Activated T-cell treated with anti-CD3 and anti-CD28 coated beads for 4 hours (primary cell): ENCODE data around the gene EIF4B.
"Not testable (repeated sequence)": the region's sequence is repeated elsewhere in the genome, so short reads cannot be mapped to it uniquely, and the experiment has no call there.

Experiments
- DNase-seq: peaks from one replicate; pipeline ENCODE4 v3.0.0-alpha.2; 2020

The EIF4B gene, protein sequence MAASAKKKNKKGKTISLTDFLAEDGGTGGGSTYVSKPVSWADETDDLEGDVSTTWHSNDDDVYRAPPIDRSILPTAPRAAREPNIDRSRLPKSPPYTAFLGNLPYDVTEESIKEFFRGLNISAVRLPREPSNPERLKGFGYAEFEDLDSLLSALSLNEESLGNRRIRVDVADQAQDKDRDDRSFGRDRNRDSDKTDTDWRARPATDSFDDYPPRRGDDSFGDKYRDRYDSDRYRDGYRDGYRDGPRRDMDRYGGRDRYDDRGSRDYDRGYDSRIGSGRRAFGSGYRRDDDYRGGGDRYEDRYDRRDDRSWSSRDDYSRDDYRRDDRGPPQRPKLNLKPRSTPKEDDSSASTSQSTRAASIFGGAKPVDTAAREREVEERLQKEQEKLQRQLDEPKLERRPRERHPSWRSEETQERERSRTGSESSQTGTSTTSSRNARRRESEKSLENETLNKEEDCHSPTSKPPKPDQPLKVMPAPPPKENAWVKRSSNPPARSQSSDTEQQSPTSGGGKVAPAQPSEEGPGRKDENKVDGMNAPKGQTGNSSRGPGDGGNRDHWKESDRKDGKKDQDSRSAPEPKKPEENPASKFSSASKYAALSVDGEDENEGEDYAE

DNA sequence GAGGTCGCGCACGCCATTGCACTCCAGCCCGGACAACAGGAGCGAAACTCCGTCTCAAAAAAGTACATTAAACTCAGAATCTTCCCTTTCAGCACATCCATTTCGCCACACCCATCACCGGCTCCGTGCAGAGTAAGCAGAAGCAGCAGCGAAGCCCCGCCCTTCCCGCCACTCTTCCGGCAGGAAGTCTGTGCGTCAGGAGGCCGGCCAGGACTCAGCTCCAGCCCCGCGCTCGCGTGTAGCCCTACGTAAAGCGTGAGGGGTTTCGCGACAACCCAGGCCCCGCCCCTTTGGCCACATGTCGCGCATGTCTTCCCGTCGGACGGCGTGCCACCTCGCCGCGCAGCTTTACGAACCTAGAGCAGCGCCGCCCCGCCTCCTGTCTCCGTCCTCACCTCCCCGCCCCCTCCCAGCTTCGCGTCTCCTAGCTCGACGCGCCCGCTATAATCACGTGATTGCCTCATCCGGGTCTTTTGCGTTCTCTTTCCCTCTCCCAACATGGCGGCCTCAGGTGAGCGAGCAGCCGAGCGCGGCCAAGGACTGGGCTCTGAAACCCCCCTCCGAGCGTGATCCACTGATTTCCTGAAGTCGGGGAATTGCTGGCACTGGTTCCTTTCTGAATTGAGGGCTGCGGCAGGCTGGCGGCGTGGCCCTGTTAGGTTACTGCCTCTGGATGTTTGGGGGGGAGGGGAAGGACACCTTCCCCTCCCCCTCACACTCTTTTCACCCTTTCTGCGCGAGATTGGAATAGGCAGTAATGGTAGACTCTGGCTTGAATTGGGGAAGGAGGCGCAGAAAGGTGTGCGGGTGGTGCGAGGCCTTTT lies at the start of gene EIF4B:
Gene EIF4B, plus strand, starts transcription at position 471 of the 824 bp plus-strand sequence. Its CDS starts 28 bp downstream, at position 499.
- DNase-seq = peak; percentile 100

DNA sequence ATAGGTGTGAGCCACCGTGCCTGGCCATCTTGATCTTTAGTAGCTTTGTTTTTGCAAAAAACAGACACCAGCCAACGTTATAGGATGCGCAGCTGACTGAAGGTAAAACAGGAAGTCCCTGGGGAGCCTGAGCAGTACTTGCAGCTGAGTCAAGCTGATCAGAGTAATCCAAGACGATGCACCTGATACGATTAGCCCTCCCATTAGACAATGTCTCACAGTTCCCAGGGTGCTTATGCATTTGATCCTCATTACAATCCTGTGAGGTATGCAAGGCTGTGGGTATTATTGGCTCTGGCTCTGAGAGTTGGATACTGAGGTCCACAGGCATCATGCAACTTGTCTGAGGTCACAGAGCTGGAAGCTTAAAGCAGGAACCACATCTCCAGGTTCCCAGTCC lies 49.3 kb upstream of the EIF4B start:
- DNase-seq = no peak

DNA sequence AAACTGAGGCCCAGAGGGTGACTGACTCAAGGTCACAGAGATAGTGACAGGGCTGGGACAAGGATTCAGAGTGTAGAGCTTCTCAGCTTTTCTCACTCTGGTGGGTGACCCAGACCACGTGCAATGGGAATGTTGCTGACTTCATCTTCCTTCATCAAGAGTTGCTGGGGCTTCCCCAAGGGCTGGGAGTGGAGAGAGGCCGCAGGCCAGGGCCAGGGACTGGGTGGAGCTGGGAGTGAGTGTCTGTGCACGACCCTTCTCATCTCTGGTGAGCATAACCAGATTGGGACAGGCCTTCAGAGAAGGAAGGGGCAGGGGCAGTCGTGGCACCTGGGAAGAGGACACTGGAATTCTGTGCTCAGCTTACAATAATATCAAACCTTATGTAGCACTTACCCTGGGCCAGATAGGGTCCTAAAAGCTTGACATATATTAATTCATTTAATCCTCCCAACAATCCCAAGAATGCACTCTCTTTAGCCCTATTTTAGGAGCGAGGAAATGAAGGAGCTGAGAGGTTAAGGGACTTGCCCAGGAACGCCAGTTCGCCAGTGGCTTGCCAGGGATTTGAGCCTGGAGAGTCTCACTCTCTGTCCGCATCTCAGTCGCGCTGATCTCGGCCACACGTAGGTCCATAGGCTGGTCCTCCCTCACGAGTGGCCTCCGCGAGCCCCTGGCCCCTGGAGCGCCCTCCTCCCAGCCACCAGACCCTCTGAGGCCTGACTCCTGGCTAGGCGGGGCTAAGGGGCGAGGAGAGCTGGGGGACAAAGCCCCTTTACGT lies 41.5 kb upstream of the EIF4B start:
- no peak for DNase-seq

DNA sequence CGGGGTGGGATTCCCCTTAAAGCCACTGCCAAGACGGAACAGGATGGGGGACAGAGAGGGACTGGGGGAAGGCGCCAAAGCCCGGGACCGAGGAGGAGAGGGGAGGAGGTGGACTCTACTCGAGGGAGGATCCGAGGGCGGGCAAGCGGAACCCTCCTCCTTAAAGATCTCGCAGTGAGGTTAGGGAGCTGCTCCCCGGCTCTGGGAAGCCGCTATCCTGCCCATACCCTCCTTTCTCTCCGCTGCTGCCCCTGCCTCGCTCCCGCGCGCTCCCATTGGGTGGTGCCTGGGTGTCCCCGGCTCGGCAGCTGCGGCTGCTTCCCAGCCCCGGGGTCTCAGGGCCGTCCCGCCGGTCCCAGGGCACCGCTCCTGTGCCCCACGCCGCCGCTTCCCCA lies 40.9 kb upstream of the EIF4B start:
- DNase-seq = no peak

DNA sequence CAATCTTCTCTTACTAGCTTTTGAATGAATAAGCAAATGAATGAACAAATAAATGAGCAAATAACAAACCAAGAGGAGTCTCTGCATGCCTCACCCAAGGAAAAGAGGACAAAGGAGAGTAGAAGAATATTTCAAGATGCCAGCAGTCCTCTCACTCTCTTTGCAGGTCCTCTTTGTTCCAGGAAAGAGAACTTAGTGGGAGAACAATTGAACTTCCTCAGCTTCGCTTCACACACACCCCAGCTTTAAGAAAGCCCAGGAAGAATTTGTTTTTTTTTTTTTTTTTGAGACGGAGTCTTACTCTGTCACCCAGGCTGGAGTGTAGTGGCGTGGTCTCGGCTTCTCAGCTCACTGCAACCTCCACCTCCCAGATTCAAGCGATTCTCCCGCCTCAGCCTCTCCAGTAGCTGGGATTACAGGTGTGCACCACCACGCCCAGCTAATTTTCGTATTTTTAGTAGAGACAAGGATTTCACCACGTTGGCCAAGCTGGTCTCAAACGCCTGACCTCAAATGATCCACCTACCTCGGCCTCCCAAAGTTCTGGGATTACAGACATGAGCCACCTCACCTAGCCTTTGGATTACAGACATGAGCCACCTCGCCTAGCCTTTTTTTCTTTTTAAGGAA lies 37.0 kb upstream of the EIF4B start:
- no peak for DNase-seq

DNA sequence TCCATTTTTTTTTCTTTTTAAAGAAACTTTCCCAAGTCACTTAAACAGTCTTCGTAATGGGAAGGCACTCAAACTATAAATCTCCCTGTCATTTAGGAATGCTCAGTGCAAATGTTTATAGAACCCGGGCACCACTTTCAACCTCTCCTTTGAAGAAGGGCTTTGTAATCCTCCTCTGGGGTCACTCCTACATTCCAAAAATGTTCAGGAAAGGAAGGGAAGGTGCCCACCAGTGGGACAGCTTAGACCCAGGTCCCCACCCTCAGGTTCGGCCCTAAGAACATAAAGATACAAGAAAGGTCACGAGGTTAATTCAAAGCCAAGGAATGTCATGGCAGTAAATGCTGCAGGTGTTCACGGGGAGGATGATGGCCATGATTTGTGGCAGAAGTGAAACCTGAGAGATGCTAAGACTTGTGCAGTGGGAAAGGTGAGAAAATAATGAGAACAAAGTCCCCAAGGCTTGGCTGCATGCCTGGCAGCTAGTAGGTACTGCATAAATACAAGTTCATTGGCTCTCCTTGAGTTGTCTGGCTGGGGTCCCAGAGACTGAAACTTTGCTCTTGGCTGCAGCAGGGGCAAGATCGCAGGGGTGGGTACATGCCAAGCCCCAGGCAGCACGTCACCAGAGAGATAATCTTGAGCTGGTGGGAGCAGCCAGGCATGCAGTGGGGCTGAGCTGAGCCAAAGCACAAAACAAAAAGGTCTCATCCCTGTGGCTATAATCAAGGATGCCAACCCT lies 36.3 kb upstream of the EIF4B start:
- DNase-seq = no peak

DNA sequence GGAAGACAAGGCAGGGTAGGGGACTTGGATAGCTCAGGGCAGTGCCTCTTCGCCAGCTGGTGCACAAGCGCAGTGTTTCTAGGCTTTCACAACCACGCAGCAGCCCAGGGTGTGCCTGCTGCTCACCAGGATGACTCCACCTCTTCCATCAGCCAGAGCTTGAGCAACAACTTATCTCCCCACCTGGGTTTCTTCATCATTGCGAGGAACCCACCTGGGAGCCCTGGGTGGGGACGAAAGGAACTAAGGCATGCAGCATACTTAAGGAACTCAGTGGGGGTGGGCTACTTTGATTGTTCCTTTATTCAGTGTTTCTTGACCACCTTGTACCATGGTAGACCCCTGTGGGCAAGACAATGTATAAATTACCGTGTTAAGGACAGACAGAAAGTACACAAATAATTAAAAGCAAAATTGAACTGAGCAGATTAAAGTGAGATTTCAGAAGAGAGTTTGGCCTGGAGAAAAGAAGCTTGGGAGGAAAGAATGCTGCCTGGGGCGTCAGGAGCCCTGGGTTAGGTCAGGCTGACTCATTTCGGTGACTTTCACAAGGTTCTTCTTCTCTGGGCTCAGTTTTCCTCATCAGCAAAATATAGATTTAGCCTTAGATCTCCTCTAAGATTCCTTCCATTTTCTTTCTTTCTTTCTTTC lies 34.5 kb upstream of the EIF4B start:
- no peak for DNase-seq

DNA sequence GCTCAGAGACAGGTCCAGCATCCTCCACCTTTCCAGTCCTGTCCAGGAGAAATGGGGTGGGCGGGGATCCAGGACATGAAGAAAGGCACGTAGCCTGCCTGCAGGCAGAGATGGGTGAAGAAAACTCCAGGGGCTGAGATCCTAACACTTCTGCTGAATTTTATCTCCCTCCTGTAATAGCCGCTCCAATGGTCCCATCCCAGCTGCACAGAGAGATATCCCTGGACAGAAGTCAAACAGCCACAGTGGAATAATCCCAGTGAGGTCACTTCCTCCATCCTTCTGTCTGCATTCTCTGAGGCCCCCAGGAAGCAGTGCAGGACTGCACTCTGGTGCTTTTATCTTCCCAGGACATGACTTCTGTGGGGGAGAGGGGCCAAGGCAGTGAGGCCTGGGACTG lies 31.1 kb upstream of the EIF4B start:
- DNase-seq = no peak

DNA sequence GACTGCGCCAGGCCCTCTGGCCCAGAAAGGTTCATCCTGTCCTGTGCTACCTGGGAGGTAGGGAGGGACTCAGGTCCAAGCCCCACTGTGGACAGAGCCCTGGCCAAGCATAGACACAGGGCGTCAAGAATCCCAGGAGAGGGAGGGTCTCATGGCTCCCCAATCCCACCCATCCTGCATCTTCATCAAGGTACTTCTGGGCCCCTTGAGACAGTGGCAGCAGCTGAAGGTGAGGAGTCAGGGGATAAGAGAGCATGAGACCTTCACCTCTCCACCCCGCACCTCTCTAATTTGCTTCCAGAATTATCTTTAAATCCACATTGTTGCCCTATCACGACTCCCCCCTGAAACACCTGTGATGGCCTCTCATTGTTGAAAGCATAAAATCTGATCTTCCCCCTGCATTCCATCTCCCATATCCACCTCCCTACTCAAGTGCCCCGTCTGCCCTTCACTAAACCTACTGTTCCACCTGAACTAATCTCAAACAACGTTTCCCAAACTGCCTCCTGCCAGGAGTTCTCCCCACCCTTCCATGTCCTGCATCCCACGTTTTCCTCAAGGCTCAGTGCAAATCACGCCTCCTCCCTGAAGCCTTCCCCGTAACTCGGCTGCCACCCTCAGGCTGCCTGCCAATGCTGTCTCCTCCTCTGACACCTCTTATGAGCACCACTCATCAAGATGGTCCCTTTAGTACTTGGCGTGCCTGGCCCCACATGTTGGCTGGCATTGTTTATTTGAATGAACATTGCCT lies 30.3 kb upstream of the EIF4B start:
- no peak for DNase-seq

DNA sequence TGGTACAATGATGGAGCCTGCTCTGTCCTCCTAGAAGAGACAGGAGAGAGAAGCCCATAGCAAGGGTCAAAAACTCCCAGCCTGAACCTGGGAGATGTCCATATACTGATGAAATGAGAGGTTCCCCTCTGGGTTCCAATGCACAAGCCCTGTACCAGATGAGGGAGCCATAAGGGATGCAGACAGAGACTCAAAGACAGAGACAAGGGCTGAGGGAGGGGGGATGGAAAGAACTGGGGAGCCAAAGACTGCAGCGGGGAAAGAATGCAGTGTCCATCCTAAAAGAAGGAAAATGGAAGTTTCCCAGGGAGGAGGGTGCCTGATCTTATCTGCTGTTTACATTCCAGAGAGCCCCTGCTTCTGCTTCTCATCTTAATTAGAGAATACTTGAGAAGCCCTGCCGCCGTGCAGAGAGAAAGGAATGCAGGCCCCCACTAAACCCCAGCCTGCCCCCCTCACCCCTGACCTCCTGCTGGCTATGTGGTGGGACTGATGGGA lies 29.6 kb upstream of the EIF4B start:
- no peak for DNase-seq

DNA sequence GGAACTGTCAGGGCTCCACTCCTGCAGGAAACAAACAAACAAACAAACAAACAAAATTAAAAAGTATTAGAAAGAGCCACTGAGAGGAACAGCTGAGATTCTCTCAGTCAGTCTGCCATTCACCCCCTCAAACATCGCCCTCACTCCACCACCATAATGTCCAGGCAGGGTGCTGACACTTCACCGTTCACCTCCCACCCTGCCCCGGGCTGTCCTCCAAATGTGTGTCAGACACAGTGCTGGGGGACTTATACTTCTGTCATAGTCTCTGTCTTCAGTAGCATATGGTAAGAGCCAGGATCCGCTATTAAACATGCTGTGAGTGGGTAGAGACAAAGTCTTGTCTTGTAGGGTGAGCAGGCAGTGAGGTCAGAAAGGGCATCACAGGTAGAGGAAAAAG lies 29.1 kb upstream of the EIF4B start:
- DNase-seq = no peak

DNA sequence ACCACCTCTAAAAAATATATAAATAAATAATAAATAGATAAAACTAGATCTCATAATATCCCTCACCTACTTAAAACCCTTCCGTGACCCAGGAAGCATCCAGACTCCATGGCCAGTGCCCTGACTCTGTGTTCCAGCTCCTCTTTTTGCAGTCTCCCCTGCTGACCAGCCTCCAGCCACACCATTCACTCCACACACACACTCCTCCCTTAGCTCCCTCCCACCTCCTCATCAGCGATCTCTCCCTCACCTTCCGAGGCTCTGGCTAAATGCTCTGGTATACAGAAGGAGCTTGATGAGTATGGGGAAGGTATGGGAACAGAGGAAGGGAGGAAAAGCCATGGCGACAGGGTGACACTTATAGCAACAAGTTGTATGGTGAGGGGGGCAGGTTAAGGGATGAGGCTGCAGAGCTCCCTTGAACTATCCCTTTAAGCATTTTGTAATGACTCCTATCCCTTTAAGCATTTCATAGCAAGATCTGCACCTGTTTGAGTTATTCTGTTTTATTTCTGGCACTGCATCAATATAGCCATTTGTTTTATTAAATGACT lies 26.1 kb upstream of the EIF4B start:
- DNase-seq = no peak

DNA sequence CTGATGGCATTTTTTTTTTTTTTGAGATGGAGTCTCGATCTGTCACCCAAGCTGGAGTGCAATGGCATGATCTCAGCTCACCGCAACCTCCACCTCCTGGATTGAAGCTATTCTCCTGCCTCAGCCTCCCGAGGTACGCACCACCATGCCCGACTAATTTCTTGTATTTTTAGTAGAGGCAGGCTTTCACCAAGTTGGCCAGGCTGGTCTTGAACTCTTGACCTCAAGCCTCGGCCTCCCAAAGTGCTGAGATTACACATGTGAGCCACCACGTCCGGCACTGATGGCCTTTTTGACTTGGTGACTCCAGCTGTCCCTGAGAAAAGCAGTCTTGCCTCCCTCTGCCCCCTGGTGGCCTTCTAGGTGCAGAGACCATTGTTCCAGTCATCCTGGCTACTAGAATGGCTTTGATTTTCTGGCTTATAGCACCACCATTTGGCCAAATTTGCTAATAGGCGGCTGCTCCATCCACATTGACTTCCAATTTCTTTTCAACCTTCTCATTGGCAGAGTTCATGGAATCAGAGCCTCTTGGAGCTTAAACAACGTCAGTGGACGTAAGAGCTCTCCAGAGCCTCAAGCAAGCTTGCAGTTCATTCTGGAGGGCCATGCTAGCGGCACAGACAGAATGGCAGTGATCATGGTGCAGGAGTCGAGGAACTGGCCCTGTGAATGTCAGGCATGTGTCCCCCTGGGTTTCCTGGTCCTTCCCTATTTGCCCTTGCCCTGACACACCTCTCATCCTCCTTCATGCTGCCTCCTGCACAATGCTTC lies 25.4 kb upstream of the EIF4B start:
- peak; percentile 76 for DNase-seq

DNA sequence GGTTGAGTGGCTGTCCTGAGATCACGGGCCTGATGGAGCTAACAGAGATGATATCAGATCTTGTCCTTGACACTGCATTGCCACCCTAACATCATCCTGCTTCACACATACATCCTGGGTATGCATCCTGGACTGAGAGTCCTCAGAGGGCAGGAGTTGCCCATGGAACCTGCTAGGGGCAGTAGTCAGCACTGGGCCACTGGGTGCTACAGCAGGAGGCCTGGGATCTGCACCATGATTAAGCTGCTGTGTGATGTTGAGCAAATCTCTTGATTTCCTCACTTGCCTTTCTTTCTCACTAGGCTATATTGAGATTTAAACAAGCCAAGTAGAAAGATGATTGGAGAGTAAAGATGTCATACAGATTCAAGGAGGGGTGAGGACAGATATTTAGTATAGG lies 22.1 kb upstream of the EIF4B start:
- no peak for DNase-seq

DNA sequence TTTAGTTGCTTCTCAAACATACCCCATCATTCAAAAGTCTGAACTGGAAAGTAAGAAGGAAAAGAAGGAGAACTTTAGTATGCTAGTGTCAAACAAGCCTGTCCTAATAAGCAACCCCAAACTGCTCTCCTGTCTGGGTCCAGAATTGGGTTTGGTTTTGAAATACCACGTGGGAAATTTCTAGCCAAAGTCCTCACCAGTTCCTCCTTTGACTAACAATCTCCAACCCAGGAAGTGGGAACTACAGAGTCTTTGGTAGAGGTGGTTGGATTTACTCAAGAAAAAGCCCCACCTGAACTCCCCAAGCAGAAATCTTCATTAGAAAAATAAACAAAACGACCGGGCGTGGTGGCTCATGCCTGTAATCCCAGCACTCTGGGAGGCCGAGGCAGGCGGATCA lies 17.4 kb upstream of the EIF4B start:
- no peak for DNase-seq

DNA sequence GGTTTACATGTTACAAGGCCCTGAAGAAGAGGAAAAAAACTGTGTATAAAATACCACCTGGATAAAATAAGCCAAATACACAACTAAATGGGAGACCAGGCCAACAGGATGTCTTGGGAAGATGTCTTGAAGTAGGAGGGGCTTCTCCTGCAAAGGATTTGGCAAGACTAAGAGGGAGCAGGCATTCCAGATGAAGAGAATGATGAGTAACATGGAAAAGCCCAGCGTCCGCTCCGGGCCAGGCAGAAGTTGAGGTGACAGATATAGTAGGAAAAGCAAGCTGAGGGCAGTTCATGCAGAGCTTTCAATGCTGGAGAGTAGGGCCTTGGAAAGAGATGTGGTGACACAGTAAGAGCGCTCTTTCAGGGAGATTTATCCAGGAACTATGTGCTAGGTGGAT lies 16.1 kb upstream of the EIF4B start:
- DNase-seq = no peak

DNA sequence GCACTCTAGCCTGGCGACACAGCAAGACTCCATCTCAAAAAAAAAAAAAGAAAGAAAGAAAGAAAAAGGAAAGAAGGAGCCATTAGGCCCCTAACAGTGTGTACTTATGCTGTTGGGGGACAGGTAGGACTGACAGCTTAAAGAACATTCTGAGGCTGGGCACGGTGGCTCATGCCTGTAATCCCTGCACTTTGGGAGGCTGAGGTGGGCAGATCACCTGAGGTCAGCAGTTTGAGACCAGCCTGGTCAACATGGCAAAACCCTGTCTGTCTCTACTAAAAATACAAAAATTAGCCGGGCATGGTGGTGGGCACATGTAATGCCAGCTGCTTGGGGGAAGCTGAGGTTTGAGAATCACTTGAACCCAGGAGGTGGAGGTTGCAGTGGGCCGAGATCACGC lies 14.0 kb upstream of the EIF4B start:
- not testable (repeated sequence) for DNase-seq

DNA sequence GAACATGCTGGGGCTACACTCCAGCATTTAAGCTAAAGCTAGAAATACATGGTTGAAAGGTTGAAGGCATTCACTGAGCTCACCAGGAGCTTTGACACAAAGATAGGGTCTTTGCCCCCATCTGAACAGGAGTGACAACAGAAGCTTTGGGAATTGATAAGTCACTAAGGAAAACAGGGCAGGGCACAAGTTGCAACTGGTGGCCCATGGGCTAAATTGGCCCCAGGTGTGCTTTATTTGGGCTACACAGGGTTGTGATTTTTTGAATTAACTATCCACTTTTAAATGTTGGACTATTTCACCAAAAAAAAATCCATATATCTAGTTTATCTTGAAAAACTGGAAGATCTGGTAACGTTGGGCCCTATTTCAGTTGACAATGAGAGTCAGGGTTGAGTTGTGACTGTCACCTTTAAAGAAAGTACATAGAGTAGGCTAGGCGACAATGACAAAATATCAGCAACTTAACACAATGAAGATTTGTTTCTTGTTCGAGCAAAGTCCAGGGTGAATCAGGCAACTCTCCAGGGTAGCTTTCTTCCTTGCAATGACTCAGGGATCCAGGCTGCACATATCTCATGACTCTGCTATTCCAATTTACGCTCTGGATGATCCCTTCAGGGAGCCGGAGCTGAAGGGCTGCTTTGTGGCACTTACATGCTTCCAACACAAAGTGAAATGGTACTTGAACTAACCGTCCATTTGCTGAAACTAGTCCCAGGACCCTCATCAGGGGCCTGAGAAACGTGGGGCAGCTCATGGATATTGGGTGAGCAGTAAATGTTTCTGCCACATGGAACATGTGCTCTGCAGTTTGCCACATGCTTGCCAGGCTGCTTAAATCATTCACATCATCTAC lies 13.3 kb upstream of the EIF4B start:
- DNase-seq = no peak
